ENCODE results near the gene PTPN11. TPM values are rescaled to one million over a fixed set of nuclear protein-coding genes. Genes with fewer than 3 reads are reported as not detected.

Gene PTPN11
- total and polyA plus RNA-seq, 2 experiments from 2014 or later = 40.9 to 55.8 TPM

GRCh38 chr12:112458330-112458729 lies 39.6 kb downstream of the PTPN11 start:
- Histone ChIP-seq H3K4me3 (no peak overlapping the region), H3K4me1 (ENCODE audit: low read depth) (no peaks in the 10 kb centered on the region), H3K9me3 (ENCODE audit: low read depth) (no peaks in the 10 kb centered on the region), H3K36me3 (peaks cover 37% of the 10 kb centered on the region), H3K27ac (no peak overlapping the region), H3K27me3 (no peaks in the 10 kb centered on the region)
- DNase-seq (ENCODE audit: low read depth in 1 of 2, low spot score in 1 of 2) = no peak
- TF ChIP-seq CTCF (IDR thresholded peaks at IDR 0.05; ENCODE audit: low read depth, low read length) = no peak

DNA sequence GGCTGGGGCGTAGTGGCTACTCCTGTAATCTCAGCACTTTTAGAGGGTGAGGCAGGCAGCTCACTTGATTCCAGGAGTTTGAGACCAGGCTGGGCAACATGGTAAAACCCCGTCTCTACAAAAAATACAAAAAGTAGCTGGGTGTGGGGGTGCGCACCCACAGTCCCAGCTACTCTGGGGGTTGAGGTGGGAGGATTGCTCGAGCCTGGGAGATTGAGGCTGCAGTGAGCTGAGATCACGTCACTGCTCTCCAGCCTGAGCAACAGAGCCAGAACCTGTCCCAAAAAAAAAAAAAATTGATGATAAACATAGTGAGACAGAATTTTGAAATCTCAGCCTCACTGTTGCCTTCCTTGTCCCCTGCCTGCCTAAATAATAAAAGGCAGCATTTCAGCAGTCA lies 40.0 kb downstream of the PTPN11 start:
- no peaks in the 10 kb centered on the region for H3K27me3 ChIP-seq
- no peak overlapping the region for H3K4me3 ChIP-seq
- no peak for TF ChIP-seq CTCF (IDR thresholded peaks at IDR 0.05; ENCODE audit: low read depth, low read length)
- H3K4me1 ChIP-seq (ENCODE audit: low read depth) = no peaks in the 10 kb centered on the region
- no peak overlapping the region for H3K27ac ChIP-seq
- peaks cover 34% of the 10 kb centered on the region for H3K36me3 ChIP-seq
- DNase-seq (ENCODE audit: low read depth in 1 of 2, low spot score in 1 of 2) = no peak
- no peaks in the 10 kb centered on the region for H3K9me3 ChIP-seq (ENCODE audit: low read depth)

DNA sequence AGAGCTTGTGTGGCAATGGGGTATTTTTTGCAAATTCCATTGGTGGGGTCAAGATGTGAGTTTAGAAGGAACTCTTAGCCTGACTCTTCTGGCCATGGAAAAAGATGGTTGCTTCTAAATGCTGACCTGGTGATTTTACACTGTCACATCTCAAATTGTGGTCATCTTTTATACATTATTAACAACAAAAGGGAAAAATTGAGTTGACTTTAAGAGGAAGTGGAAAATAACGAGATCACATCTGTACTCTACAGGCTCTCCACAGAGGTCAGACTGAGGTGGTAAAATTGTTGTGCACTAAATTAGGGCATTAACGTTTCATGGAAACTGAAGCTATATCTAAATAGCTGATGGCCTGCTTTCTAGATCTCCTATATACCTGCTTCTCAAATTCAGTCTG lies 44.7 kb downstream of the PTPN11 start:
- DNase-seq (ENCODE audit: low read depth in 1 of 2, low spot score in 1 of 2) = no peak
- H3K9me3 ChIP-seq (ENCODE audit: low read depth) = no peaks in the 10 kb centered on the region
- H3K4me1 ChIP-seq (ENCODE audit: low read depth) = no peaks in the 10 kb centered on the region
- H3K36me3 ChIP-seq = peaks cover 3% of the 10 kb centered on the region
- no peak overlapping the region for H3K27ac ChIP-seq
- no peaks in the 10 kb centered on the region for H3K27me3 ChIP-seq
- no peak overlapping the region for H3K4me3 ChIP-seq
- no peak for TF ChIP-seq CTCF (IDR thresholded peaks at IDR 0.05; ENCODE audit: low read depth, low read length)

DNA sequence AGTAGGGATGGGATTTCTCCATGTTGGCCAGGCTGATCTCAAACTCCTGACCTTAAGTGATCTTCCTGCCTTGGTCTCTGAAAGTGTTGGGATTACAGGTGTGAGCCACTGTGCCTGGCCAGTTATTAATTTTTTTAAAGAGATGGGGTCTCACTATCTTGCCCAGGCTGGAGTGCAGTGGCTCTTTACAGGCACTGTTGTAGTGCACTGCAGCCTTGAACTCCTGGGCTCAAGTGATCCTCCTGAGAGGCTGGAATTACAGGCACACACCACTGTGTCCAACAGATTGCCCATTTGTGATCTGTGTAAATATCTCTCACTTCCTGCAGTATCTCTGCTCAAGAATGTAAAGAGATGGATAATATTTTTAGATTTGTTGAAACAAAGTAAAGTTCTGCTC lies 45.9 kb downstream of the PTPN11 start:
- no peaks in the 10 kb centered on the region for H3K4me1 ChIP-seq (ENCODE audit: low read depth)
- no peak for DNase-seq (ENCODE audit: low read depth in 1 of 2, low spot score in 1 of 2)
- no peak for TF ChIP-seq CTCF (IDR thresholded peaks at IDR 0.05; ENCODE audit: low read depth, low read length)
- no peaks in the 10 kb centered on the region for H3K27me3 ChIP-seq
- peaks cover 3% of the 10 kb centered on the region for H3K36me3 ChIP-seq
- H3K4me3 ChIP-seq = no peak overlapping the region
- H3K9me3 ChIP-seq (ENCODE audit: low read depth) = no peaks in the 10 kb centered on the region
- H3K27ac ChIP-seq = no peak overlapping the region

GRCh38 chr12:112466011-112466422 lies 47.3 kb downstream of the PTPN11 start:
- Histone ChIP-seq H3K9me3 (ENCODE audit: low read depth) (no peaks in the 10 kb centered on the region), H3K27me3 (no peaks in the 10 kb centered on the region), H3K27ac (no peak overlapping the region), H3K4me3 (no peak overlapping the region), H3K4me1 (ENCODE audit: low read depth) (no peaks in the 10 kb centered on the region), H3K36me3 (no peaks in the 10 kb centered on the region)
- no peak for TF ChIP-seq CTCF (IDR thresholded peaks at IDR 0.05; ENCODE audit: low read depth, low read length)
- DNase-seq (ENCODE audit: low read depth in 1 of 2, low spot score in 1 of 2) = no peak

- Histone ChIP-seq H3K9me3 (ENCODE audit: low read depth) (no peaks in the 10 kb centered on the region), H3K4me3 (no peak overlapping the region), H3K4me1 (ENCODE audit: low read depth) (no peaks in the 10 kb centered on the region), H3K36me3 (no peaks in the 10 kb centered on the region), H3K27ac (no peak overlapping the region), H3K27me3 (no peaks in the 10 kb centered on the region)
- no peak for DNase-seq (ENCODE audit: low read depth in 1 of 2, low spot score in 1 of 2)
- no peak for TF ChIP-seq CTCF (IDR thresholded peaks at IDR 0.05; ENCODE audit: low read depth, low read length)
These were observed 48.1 kb downstream of the PTPN11 start for GRCh38 chr12:112466835-112467234.
